HG03432 (cell line): ENCODE measurements around the gene TEX35.
"Not testable (repeated sequence)": the region's sequence is repeated elsewhere in the genome, so short reads cannot be mapped to it uniquely, and the experiment has no call there.

Source experiments
- ATAC-seq: cut with Tn5 transposase; IDR thresholded peaks from one replicate; pipeline ENCODE4 v1.9.1; 2021; ENCODE audit warnings: mild to moderate bottlenecking, moderate library complexity; ENCODE audit not compliant: unreplicated experiment

Gene TEX35

GRCh38 chr1:178493301-178493741, 19.6 kb upstream of the TEX35 start:
- ATAC-seq: no peak

GRCh38 chr1:178494569-178494971, 18.3 kb upstream of the TEX35 start:
- ATAC-seq: no peak

GRCh38 chr1:178495158-178495557, 17.8 kb upstream of the TEX35 start:
- no peak for ATAC-seq

- no peak for ATAC-seq
Observed at GRCh38 chr1:178495741-178496409, 17.0 kb upstream of the TEX35 start.

- ATAC-seq: no peak
Observed at GRCh38 chr1:178496410-178497135, 16.3 kb upstream of the TEX35 start, which contains the start of gene CLEC20A. Gene CLEC20A, minus strand, starts transcription at chr1:178496964. Its CDS starts 25 bp downstream, at chr1:178496939.

GRCh38 chr1:178497903-178498478, 14.9 kb upstream of the TEX35 start:
- ATAC-seq: no peak

- ATAC-seq: no peak
Observed at GRCh38 chr1:178498896-178499675, 13.8 kb upstream of the TEX35 start.

GRCh38 chr1:178500091-178500770, 12.7 kb upstream of the TEX35 start:
- ATAC-seq: no peak

- peak; percentile 17 for ATAC-seq
Observed at GRCh38 chr1:178500936-178501554, 11.9 kb upstream of the TEX35 start.

GRCh38 chr1:178501705-178502329, 11.1 kb upstream of the TEX35 start:
- ATAC-seq: peak; percentile 89

GRCh38 chr1:178502330-178502714, 10.6 kb upstream of the TEX35 start:
- no peak for ATAC-seq

- ATAC-seq: no peak
Observed at GRCh38 chr1:178502856-178503255, 10.1 kb upstream of the TEX35 start.

GRCh38 chr1:178503316-178503715, 9.6 kb upstream of the TEX35 start:
- not testable (repeated sequence) for ATAC-seq

- ATAC-seq: no peak
Observed at GRCh38 chr1:178503849-178504248, 9.1 kb upstream of the TEX35 start.

- no peak for ATAC-seq
Observed at GRCh38 chr1:178504286-178504685, 8.6 kb upstream of the TEX35 start.

- no peak for ATAC-seq
Observed at GRCh38 chr1:178506177-178506576, 6.7 kb upstream of the TEX35 start.

- no peak for ATAC-seq
Observed at GRCh38 chr1:178506669-178507068, 6.2 kb upstream of the TEX35 start.

- ATAC-seq: no peak
Observed at GRCh38 chr1:178509414-178510007, 3.4 kb upstream of the TEX35 start.

- no peak for ATAC-seq
Observed at GRCh38 chr1:178510155-178510554, 2.8 kb upstream of the TEX35 start.
